ENCODE measurements around the gene PRB3.

DNA sequence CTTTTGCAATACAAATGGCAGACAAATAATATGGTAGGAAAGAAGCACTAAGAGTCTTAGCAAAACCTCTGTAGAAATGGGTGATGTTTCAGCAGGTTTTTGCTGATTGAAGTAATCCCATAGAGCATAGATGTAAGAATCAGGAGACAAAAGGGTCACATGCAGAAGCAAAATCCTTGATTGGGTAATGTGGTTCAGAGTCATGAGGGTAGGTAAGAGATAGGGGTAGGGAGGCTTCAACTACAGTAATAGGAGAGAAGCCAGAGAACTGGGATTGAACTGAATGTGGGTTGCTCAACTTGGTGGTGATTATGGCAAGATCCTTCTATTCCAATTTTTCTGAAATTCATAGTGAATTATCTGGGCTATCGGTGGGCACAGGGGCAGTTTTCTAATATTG is 5.0 kb downstream of the PRB3 start:
- no peak for TF ChIP-seq EZH2 (IDR thresholded peaks at IDR 0.05; ENCODE audit: insufficient read depth, poor library complexity, severe bottlenecking)
- TF ChIP-seq EZH2phosphoT487 (IDR thresholded peaks at IDR 0.05; ENCODE audit: insufficient read depth, low read depth) = no peak

All from GM23248 (cell line).